ENCODE data around the gene SYNE2. TPM values are rescaled to one million over a fixed set of nuclear protein-coding genes. Genes with fewer than 3 reads are reported as not detected.

SYNE2 gene
- total RNA-seq, 4 donors from 2014 or later, result 65.8 to 174 (median 126) TPM

GRCh38 chr14:64233531-64234190 lies 380.9 kb downstream of the SYNE2 start:
- no peak for ATAC-seq
- 80 to 90% methylated on average over 2 to 4 of the region's 4 CpGs for WGBS, 2 donors (ENCODE audit: low coverage in 1 of 2)
- H3K36me3 ChIP-seq, result peaks cover 0 to 39% of the 10 kb centered on the region in 2 donors
- H3K4me3 ChIP-seq, result no peak overlapping the region
- H3K27ac ChIP-seq, result no peak overlapping the region
- H3K27me3 ChIP-seq, result no peaks in the 10 kb centered on the region
- H3K9me3 ChIP-seq, result no peaks in the 10 kb centered on the region
- no peaks in the 10 kb centered on the region for H3K4me1 ChIP-seq
- TF ChIP-seq CTCF (IDR thresholded peaks at IDR 0.05) (no peak), POLR2A (IDR thresholded peaks at IDR 0.05) (no peak)

GRCh38 chr14:64234877-64235651 lies 382.3 kb downstream of the SYNE2 start:
- Histone ChIP-seq H3K4me3 (no peak overlapping the region), H3K27ac (no peak overlapping the region), H3K9me3 (no peaks in the 10 kb centered on the region), H3K4me1 (no peaks in the 10 kb centered on the region), H3K27me3 (no peaks in the 10 kb centered on the region), H3K36me3 (peaks cover 0 to 25% of the 10 kb centered on the region in 2 donors)
- no peak for ATAC-seq
- 61 to 100% methylated on average over 1 to 12 of the region's 24 CpGs for WGBS, 2 donors (ENCODE audit: low coverage in 1 of 2)
- TF ChIP-seq CTCF (IDR thresholded peaks at IDR 0.05), result no peak
- no peak for TF ChIP-seq EP300 (IDR thresholded peaks at IDR 0.05)
- TF ChIP-seq POLR2A (IDR thresholded peaks at IDR 0.05), result no peak
- no peak for TF ChIP-seq POLR2AphosphoS5 (IDR thresholded peaks at IDR 0.05)

DNA sequence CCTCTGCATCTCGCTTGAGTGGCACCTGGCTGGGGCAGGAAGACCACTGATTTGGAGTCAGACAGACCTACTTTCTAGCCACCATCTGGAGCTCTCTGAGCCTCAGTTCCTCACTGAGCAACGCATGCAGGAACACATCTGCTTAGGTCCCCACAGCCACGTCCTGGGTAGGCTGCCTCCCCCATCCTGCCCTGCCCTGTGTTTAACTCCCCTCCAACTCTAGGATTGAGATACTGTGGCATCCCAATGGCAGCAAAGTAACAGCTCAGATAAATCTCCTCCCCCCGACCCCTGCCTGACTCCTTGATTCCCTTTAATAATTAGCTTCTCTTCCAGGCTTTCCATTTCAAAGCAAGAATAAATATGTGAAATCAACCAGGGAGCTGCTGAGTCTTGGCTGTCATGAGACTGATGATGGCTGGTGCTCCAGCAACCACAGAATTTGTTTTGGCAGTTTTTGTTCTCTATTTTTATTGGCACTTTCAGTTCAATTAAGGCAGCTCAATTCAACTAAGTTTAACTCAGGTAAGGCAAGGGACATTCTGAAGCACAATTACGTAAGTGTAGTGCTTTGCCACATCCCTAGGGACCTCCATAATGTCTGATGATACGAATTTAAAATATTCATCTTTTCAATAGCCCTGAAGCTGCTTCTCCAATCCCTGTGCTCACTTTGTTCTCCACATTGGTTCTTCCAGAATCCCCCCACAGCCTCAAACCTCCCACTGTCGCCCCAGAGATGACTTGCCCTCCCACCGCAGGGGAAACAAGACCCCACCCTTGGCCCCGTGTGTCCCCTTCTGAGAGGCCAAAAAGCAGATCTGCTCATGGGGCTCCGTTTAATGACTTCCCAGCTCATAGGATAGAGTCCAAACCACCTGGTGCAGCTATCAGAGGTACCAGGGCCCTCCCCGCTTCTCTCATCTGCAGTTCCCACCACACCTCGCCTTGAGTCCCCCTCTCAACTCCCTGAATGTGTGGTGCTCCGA lies 383.1 kb downstream of the SYNE2 start:
- WGBS, 2 donors (ENCODE audit: low coverage in 1 of 2), result 76 to 84% methylated on average over 8 to 11 of the region's 13 CpGs
- no peak for ATAC-seq
- peaks cover 0 to 17% of the 10 kb centered on the region in 2 donors for H3K36me3 ChIP-seq
- no peaks in the 10 kb centered on the region for H3K4me1 ChIP-seq
- TF ChIP-seq CTCF (IDR thresholded peaks at IDR 0.05), result no peak
- TF ChIP-seq POLR2AphosphoS5 (IDR thresholded peaks at IDR 0.05), result no peak
- TF ChIP-seq EP300 (IDR thresholded peaks at IDR 0.05), result no peak
- TF ChIP-seq POLR2A (IDR thresholded peaks at IDR 0.05), result no peak
- no peaks in the 10 kb centered on the region for H3K27me3 ChIP-seq
- H3K9me3 ChIP-seq, result no peaks in the 10 kb centered on the region
- H3K27ac ChIP-seq, result no peak overlapping the region
- H3K4me3 ChIP-seq, result no peak overlapping the region

GRCh38 chr14:64238049-64238448 lies 385.2 kb downstream of the SYNE2 start:
- H3K27ac ChIP-seq, result no peak overlapping the region
- TF ChIP-seq POLR2A (IDR thresholded peaks at IDR 0.05), result no peak
- no peak for TF ChIP-seq EP300 (IDR thresholded peaks at IDR 0.05)
- TF ChIP-seq POLR2AphosphoS5 (IDR thresholded peaks at IDR 0.05), result no peak
- TF ChIP-seq CTCF (IDR thresholded peaks at IDR 0.05), result no peak
- no peaks in the 10 kb centered on the region for H3K4me1 ChIP-seq
- H3K36me3 ChIP-seq, result peaks cover 0 to 1% of the 10 kb centered on the region in 2 donors
- H3K4me3 ChIP-seq, result no peak overlapping the region
- ATAC-seq, result no peak
- H3K9me3 ChIP-seq, result no peaks in the 10 kb centered on the region
- WGBS, 2 donors (ENCODE audit: low coverage in 1 of 2), result 94% methylated on average over 3 to 6 of the region's 6 CpGs
- no peaks in the 10 kb centered on the region for H3K27me3 ChIP-seq

All from gastroesophageal sphincter (tissue), 4 donors.